HG03097 (cell line): ENCODE data around the gene C4A.
"Not testable (repeated sequence)": the region's sequence is repeated elsewhere in the genome, so short reads cannot be mapped to it uniquely, and the experiment has no call there.

ENCODE experiments used
- ATAC-seq: cut with Tn5 transposase; IDR thresholded peaks from one replicate; pipeline ENCODE4 v1.9.1; 2021; ENCODE audit not compliant: unreplicated experiment, low FRiP score

Gene C4A

GRCh38 chr6:31978831-31979230, 3.0 kb upstream of the C4A start:
- ATAC-seq, result no peak

GRCh38 chr6:31979238-31979898, 2.5 kb upstream of the C4A start:
- ATAC-seq, result no peak

- ATAC-seq, result not testable (repeated sequence)
Measured at GRCh38 chr6:31980195-31980876, 1.5 kb upstream of the C4A start.

- ATAC-seq, result not testable (repeated sequence)
Measured at GRCh38 chr6:31980998-31981397, 859 bp upstream of the C4A start.

GRCh38 chr6:31989363-31989762, 7.5 kb downstream of the C4A start:
- ATAC-seq, result not testable (repeated sequence)

- ATAC-seq, result not testable (repeated sequence)
Measured at GRCh38 chr6:31994421-31994820, 12.6 kb downstream of the C4A start.

- not testable (repeated sequence) for ATAC-seq
Measured at GRCh38 chr6:31996385-31996784, 14.5 kb downstream of the C4A start.

- ATAC-seq, result not testable (repeated sequence)
Measured at GRCh38 chr6:32002546-32003268, 20.9 kb downstream of the C4A start.

GRCh38 chr6:32003301-32003700, 21.4 kb downstream of the C4A start:
- ATAC-seq, result not testable (repeated sequence)

- not testable (repeated sequence) for ATAC-seq
Measured at GRCh38 chr6:32004393-32004792, 22.5 kb downstream of the C4A start.

- ATAC-seq, result not testable (repeated sequence)
Measured at GRCh38 chr6:32004864-32005537, 23.1 kb downstream of the C4A start.

- not testable (repeated sequence) for ATAC-seq
Measured at GRCh38 chr6:32005538-32005880, 23.7 kb downstream of the C4A start.

- not testable (repeated sequence) for ATAC-seq
Measured at GRCh38 chr6:32005991-32006529, 24.2 kb downstream of the C4A start.

GRCh38 chr6:32007086-32007485, 25.2 kb downstream of the C4A start:
- not testable (repeated sequence) for ATAC-seq

- not testable (repeated sequence) for ATAC-seq
Measured at GRCh38 chr6:32008037-32008436, 26.2 kb downstream of the C4A start.

GRCh38 chr6:32008616-32009015, 26.8 kb downstream of the C4A start:
- ATAC-seq, result not testable (repeated sequence)

- ATAC-seq, result not testable (repeated sequence)
Measured at GRCh38 chr6:32009537-32009936, 27.7 kb downstream of the C4A start.

GRCh38 chr6:32010856-32011530, 29.1 kb downstream of the C4A start:
- ATAC-seq, result not testable (repeated sequence)

- ATAC-seq, result not testable (repeated sequence)
Measured at GRCh38 chr6:32012941-32013617, 31.2 kb downstream of the C4A start.
